Measurements from ENCODE around the gene ZXDC.

GRCh38 chr3:126460381-126460780, 15.3 kb downstream of the ZXDC start:
- no peak for TF ChIP-seq POLR2A (IDR thresholded peaks at IDR 0.05; ENCODE audit: low read depth, low read length)
- TF ChIP-seq EZH2 (IDR thresholded peaks at IDR 0.05; ENCODE audit: borderline replicate concordance, low read depth, low read length, severe bottlenecking), result no peak
- no peak for TF ChIP-seq JUN (IDR thresholded peaks at IDR 0.05; ENCODE audit: borderline replicate concordance, insufficient read depth, insufficient read length, low read depth)
- TF ChIP-seq CTCF (IDR thresholded peaks at IDR 0.05; ENCODE audit: extremely low read depth in 1 of 2, insufficient read depth in 1 of 2, low read depth in 1 of 2, low read length in 2 of 2), result no peak

All from endothelial cell of umbilical vein (primary cell).